SK-N-SH (cell line): ENCODE data around the gene ARL4A. TPM values are rescaled to one million over a fixed set of nuclear protein-coding genes. Genes with fewer than 3 reads are reported as not detected.

Experiments
- CTCF ChIA-PET: fragments of 300-600, 350-600 bp; formaldehyde crosslinking; extraction: SDS; loops from one replicate; lab custom pipeline; 2021; lab: Yijun Ruan, JAX
- POLR2A ChIA-PET: fragments of 350-600 bp; sonication (Branson Sonifier 250); formaldehyde crosslinking; extraction: SDS; loops from one replicate; lab custom pipeline; 2020; ENCODE audit warnings: antibody characterized with exemption, inconsistent platforms; lab: Yijun Ruan, JAX
- DNase-seq: peaks from one replicate; pipeline ENCODE4 v3.0.0; 2012
- H2AFZ ChIP-seq: fragments of 200-600 bp; sonication (generic); 2 replicates; pipeline ENCODE4 v1.8.1; 2016; ENCODE audit warnings: antibody characterized with exemption, mild to moderate bottlenecking, low read depth
- H3F3A ChIP-seq: fragments of 200-600 bp; sonication (generic); replicated peaks from 2 replicates; pipeline ENCODE3; 2016; ENCODE audit warnings: antibody characterized with exemption, mild to moderate bottlenecking; ENCODE audit not compliant: insufficient read depth
- H3K27ac ChIP-seq, 2 experiments: fragments of 200-500 bp in 1 of 2; fragments of 200-600 bp in 1 of 2; sonication (Bioruptor generic) in 1 of 2; sonication (generic), shearing (Covaris generic) in 1 of 2; 2 replicates each; pipeline versions ENCODE4 v1.5.1 to v1.6.1; 2014 to 2016; ENCODE audit warnings: low read depth in 2 of 2, inconsistent platforms in 1 of 2, low read length in 1 of 2, mild to moderate bottlenecking in 1 of 2, mixed read lengths in 1 of 2
- H3K27me3 ChIP-seq: fragments of 200-600 bp; sonication (generic), shearing (Covaris generic); 2 replicates; pipeline ENCODE4 v1.6.1; 2016; ENCODE audit warnings: mixed run types; ENCODE audit not compliant: insufficient read depth
- H3K36me3 ChIP-seq, 2 experiments: fragments of 200-500 bp in 1 of 2; fragments of 200-600 bp in 1 of 2; sonication (Bioruptor generic) in 1 of 2; sonication (generic) in 1 of 2; replicated peaks in 1 of 2; 2 replicates each; pipeline versions ENCODE3 to v1.5.1; 2014 to 2016; ENCODE audit warnings: low read length in 1 of 2, mild to moderate bottlenecking in 1 of 2; ENCODE audit not compliant: insufficient read depth in 2 of 2, control insufficient read depth in 1 of 2
- H3K4me1 ChIP-seq, 2 experiments: fragments of 200-500 bp in 1 of 2; fragments of 200-600 bp in 1 of 2; sonication (Bioruptor generic) in 1 of 2; sonication (generic), shearing (Covaris generic) in 1 of 2; 2 replicates each; pipeline versions ENCODE4 v1.5.1 to v1.6.1; 2014 to 2016; ENCODE audit warnings: low read depth in 1 of 2, low read length in 1 of 2, mixed run types in 1 of 2; ENCODE audit not compliant: insufficient read depth in 2 of 2, control insufficient read depth in 1 of 2
- H3K4me2 ChIP-seq: fragments of 200-600 bp; sonication (generic), shearing (Covaris generic); 2 replicates; pipeline ENCODE4 v1.6.1; 2017; ENCODE audit warnings: mixed run types
- H3K4me3 ChIP-seq, 2 experiments: fragments of 200-500 bp in 1 of 2; fragments of 200-600 bp in 1 of 2; sonication (Bioruptor generic) in 1 of 2; sonication (generic), shearing (Covaris generic) in 1 of 2; 2 replicates each; pipeline versions ENCODE4 v1.5.1 to v1.8.1; 2014 to 2016; ENCODE audit warnings: low read depth in 2 of 2, inconsistent platforms in 1 of 2, low read length in 1 of 2, mild to moderate bottlenecking in 1 of 2, mixed read lengths in 1 of 2, moderate library complexity in 1 of 2
- H3K79me2 ChIP-seq: fragments of 200-600 bp; sonication (generic); 2 replicates; pipeline ENCODE4 v1.8.1; 2017; ENCODE audit warnings: mild to moderate bottlenecking; ENCODE audit not compliant: insufficient read depth
- H3K9ac ChIP-seq: fragments of 200-600 bp; sonication (generic); 2 replicates; pipeline ENCODE4 v1.6.1; 2017; ENCODE audit warnings: mixed run types
- H3K9me2 ChIP-seq: fragments of 200-600 bp; sonication (generic); 2 replicates; pipeline ENCODE4 v1.6.1; 2017; ENCODE audit warnings: mixed run types
- H3K9me3 ChIP-seq: fragments of 200-600 bp; sonication (generic); 2 replicates; pipeline ENCODE4 v1.6.1; 2017; ENCODE audit warnings: mixed run types, mild to moderate bottlenecking, moderate library complexity
- H4K20me1 ChIP-seq: fragments of 200-600 bp; sonication (generic); 2 replicates; pipeline ENCODE4 v1.6.1; 2017; ENCODE audit warnings: mild to moderate bottlenecking, mixed run types; ENCODE audit not compliant: insufficient read depth
- EP300 ChIP-seq, 2 experiments: IDR thresholded peaks; 2 replicates each; pipeline versions ENCODE4 v1.4.0 to v1.6.1; 2012; ENCODE audit warnings: borderline replicate concordance in 1 of 2, low read depth in 1 of 2, low read length in 1 of 2
- EZH2phosphoT487 ChIP-seq: fragments of 200-600 bp; sonication (generic); IDR thresholded peaks from 2 replicates; pipeline ENCODE4 v1.6.1; 2017; ENCODE audit warnings: low read depth, mixed run types, mild to moderate bottlenecking, antibody characterized with exemption, moderate library complexity, borderline replicate concordance
- FOSL2 ChIP-seq: IDR thresholded peaks from 2 replicates; pipeline ENCODE4 v1.4.0; 2012; ENCODE audit warnings: low read depth, mild to moderate bottlenecking, moderate library complexity, borderline replicate concordance
- FOXJ3 ChIP-seq: sonication (generic); formaldehyde crosslinking; IDR thresholded peaks from 2 replicates; pipeline ENCODE4 v1.5.1; 2020; ENCODE audit warnings: mild to moderate bottlenecking, missing genetic modification reagents
- GATA2 ChIP-seq: sonication (generic); formaldehyde crosslinking; IDR thresholded peaks from 2 replicates; pipeline ENCODE4 v1.5.0; 2020; ENCODE audit warnings: mild to moderate bottlenecking, missing genetic modification reagents
- MXI1 ChIP-seq: IDR thresholded peaks from 2 replicates; pipeline ENCODE4 v1.6.1; 2012; ENCODE audit warnings: mild to moderate bottlenecking, low read depth, low read length, improper control_type of control experiment
- RAD21 ChIP-seq: IDR thresholded peaks from 2 replicates; pipeline ENCODE4 v1.6.1; 2012; ENCODE audit warnings: mild to moderate bottlenecking, low read length
- RCOR1 ChIP-seq: fragments of 150-350 bp; IDR thresholded peaks from 2 replicates; pipeline ENCODE4 v1.6.1; 2017; ENCODE audit warnings: antibody characterized with exemption, low read length
- REST ChIP-seq: IDR thresholded peaks from 2 replicates; pipeline ENCODE4 v1.6.1; 2012; ENCODE audit warnings: mild to moderate bottlenecking, low read depth, low read length, moderate library complexity
- RFX5 ChIP-seq: IDR thresholded peaks from 2 replicates; pipeline ENCODE4 v1.6.1; 2012; ENCODE audit warnings: mild to moderate bottlenecking, improper control_type of control experiment, low read length
- RXRA ChIP-seq: IDR thresholded peaks from 2 replicates; pipeline ENCODE4 v1.4.0; 2012; ENCODE audit warnings: low read depth, mild to moderate bottlenecking, borderline replicate concordance
- SIN3A ChIP-seq: IDR thresholded peaks from 2 replicates; pipeline ENCODE4 v1.6.1; 2012; ENCODE audit warnings: low read depth, mild to moderate bottlenecking, low read length, moderate library complexity, borderline replicate concordance
- SMC3 ChIP-seq: IDR thresholded peaks from 2 replicates; pipeline ENCODE4 v1.6.1; 2012; ENCODE audit warnings: low read depth, low read length, improper control_type of control experiment
- TAF1 ChIP-seq: IDR thresholded peaks from 2 replicates; pipeline ENCODE4 v1.6.1; 2012; ENCODE audit warnings: low read depth, mild to moderate bottlenecking, low read length, moderate library complexity, borderline replicate concordance
- TCF12 ChIP-seq: IDR thresholded peaks from 2 replicates; pipeline ENCODE4 v1.4.0; 2012
- TEAD4 ChIP-seq: IDR thresholded peaks from 2 replicates; pipeline ENCODE4 v1.4.0; 2012; ENCODE audit warnings: mild to moderate bottlenecking, borderline replicate concordance; ENCODE audit not compliant: insufficient read depth
- USF2 ChIP-seq: fragments of 150-350 bp; IDR thresholded peaks from 2 replicates; pipeline ENCODE4 v1.6.1; 2017; ENCODE audit warnings: antibody characterized with exemption, low read length, low read depth, borderline replicate concordance
- YY1 ChIP-seq: IDR thresholded peaks from 2 replicates; pipeline ENCODE4 v1.4.0; 2012; ENCODE audit warnings: low read depth, mild to moderate bottlenecking
- ZBTB33 ChIP-seq: IDR thresholded peaks from 2 replicates; pipeline ENCODE4 v1.4.0; 2012; ENCODE audit warnings: low read depth, borderline replicate concordance
- WGBS: methylation state at CpG from one replicate; pipeline ENCODE4 v1.1.6; 2017; ENCODE audit warnings: low lambda C conversion rate; 5-methylcytosine and 5-hydroxymethylcytosine counted together
- polyA plus RNA-seq, 3 experiments: library from polyadenylated mRNA; depleted of rRNA; stranded (reverse); fragments of >200 nt; gene quantifications; 2 replicates each; pipeline ENCODE4 v1.2.3, GENCODE V29; 2012

ARL4A gene
- polyA plus RNA-seq, 1 of the 3 experiments (the other 2 are of a cell fraction): 5.5 TPM

DNA sequence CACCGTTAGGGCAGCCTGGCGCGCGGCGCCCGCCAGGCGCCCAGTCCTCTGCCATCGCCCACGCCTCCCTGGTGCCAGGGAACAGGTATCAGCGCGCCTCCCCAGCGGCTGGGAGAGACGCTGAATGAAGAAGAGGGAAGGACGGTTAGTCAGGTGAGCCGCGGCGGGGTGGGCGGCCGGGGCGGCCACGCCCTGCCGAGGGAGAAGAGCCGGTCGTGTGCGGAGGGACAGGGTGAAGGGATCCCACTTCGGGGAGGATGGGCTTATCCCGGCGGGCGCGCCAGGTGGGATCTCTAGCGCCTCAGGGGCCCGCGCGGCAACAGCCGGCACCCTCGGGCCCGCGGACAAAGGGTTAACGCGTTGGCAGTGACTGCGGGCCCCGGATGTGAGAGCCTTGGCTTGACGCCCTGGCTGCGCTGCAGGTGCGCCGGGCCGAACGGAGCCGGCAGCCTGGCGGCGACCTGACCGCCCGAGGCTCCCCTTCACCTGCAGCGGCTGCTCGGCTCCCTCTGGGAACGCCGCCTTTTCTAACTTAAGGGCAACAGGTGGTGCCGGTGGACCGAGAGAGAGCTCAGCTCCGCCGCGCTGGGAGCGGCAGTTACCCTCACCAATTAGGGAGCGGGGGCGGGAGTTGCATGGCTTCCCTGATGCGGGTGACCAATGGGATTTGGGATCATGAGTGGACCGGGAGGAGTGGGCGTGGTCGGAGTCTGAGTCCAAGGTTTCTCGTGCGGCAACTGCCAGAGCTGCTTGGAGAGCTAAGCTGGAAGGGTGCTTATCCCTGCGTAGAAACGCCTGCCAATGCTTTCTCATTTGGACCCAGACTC lies at the start of gene ARL4A (continued):
- TF ChIP-seq SMC3 (peak; percentile 58), FOXJ3 (0 out of 2 replicates have a peak, but pooled peaks have one; percentile 4), RXRA (no peak), SIN3A (peak; percentile 83; the same call in 1 of the 2 replicates), USF2 (no peak), REST (peak; percentile 57; the same call in 1 of the 2 replicates), RFX5 (no peak)

- POLR2A ChIA-PET: no interaction called here
- peak overlapping the region; percentile 30 to 32; a peak in 3 of 4 replicates for H3K4me3 ChIP-seq
Measured at GRCh38 chr7:12637819-12638592, 49.4 kb upstream of the ARL4A start.

More at GRCh38 chr7:12637819-12638592, 49.4 kb upstream of the ARL4A start:
- no peaks in the 10 kb centered on the region for H3K36me3 ChIP-seq
- H3K27me3 ChIP-seq: no peaks in the 10 kb centered on the region; the same call in 1 of the 2 replicates
- H3K4me1 ChIP-seq: peaks cover 0 to 6% of the 10 kb centered on the region in 2 experiments; a peak in 3 of 4 replicates
- peak overlapping the region; percentile 67 for H2AFZ ChIP-seq
- no peaks in the 10 kb centered on the region for H3K9me3 ChIP-seq
- no peaks in the 10 kb centered on the region for H3K9me2 ChIP-seq
- peaks cover 9% of the 10 kb centered on the region for H3F3A ChIP-seq
- no peaks in the 10 kb centered on the region for H3K79me2 ChIP-seq
- peak overlapping the region; percentile 74 for H3K4me2 ChIP-seq
- no peak for TF ChIP-seq FOSL2
- no peak for TF ChIP-seq YY1
- TF ChIP-seq MXI1: no peak
- no peak for TF ChIP-seq TEAD4
- TF ChIP-seq TCF12: peak; percentile 29; the same call in 1 of the 2 replicates
- 0 out of 2 replicates have a peak, but pooled peaks have one; percentile 1 for TF ChIP-seq SMC3
- TF ChIP-seq EZH2phosphoT487: no peak
- no peak for TF ChIP-seq RXRA
- peak; percentile 19; the same call in 1 of the 2 replicates for TF ChIP-seq RAD21
- peak; percentile 56; the same call in 1 of the 2 replicates for TF ChIP-seq RCOR1
- no peak for TF ChIP-seq TAF1
- peak; percentile 49 for TF ChIP-seq GATA2
- TF ChIP-seq ZBTB33: no peak
- no peak for TF ChIP-seq EP300 (IDR thresholded peaks at IDR 0.05; ENCODE audit: borderline replicate concordance in 1 of 2, low read depth in 1 of 2, low read length in 1 of 2)
- WGBS: 18% methylated on average over 4 of the region's 4 CpGs
- no peak overlapping the region for H3K27ac ChIP-seq
- CTCF ChIA-PET: interaction anchor here (0.8 to 2.6 kb wide), 33 partner anchors 8 to 629 kb away, joined by 3 to 27 read pairs (median 5); no protein-coding TSS in a partner anchor
- peak; percentile 19 for DNase-seq
- H3K9ac ChIP-seq: 0 out of 2 replicates have a peak overlapping the region, but pooled peaks have one; percentile 5
- H4K20me1 ChIP-seq: no peaks in the 10 kb centered on the region
